ENCODE measurements around the gene DGKH.

DNA sequence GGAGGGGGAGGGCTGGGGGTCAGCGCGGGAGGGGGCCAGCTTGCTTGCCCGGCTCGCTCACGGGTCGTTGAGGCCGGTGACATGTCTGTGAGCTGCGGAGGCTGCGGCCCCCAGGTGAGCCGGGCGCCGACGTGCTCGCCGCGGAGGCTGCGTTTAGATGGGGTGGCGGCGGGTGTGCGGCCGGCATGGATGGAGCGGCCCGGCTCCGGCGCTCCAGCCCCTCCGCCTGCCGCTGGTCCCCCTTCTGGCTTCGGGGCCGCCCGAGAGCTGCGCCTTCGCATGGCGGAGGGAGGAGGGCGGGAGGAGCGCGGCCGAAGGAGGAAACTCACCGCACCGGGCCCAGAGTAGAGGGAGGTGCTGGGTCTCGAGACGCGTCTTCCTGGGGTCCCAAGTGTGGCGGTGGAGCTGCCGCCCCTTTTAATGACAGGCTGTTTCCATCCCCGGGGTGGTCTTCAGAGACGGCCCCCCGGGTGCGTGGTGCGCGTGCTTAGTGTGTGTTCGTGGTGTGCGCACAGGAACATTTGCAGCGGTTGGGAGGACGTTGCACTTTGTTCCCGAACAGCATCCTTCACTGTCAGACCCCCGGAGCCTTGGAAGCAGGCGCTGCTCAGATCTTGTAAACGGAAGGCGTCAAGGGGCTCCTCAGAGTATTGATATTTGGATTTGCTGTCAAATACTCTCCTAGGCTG lies 223.8 kb downstream of the DGKH start, which contains the start of gene AKAP11:
- TF ChIP-seq, protein P1, sequence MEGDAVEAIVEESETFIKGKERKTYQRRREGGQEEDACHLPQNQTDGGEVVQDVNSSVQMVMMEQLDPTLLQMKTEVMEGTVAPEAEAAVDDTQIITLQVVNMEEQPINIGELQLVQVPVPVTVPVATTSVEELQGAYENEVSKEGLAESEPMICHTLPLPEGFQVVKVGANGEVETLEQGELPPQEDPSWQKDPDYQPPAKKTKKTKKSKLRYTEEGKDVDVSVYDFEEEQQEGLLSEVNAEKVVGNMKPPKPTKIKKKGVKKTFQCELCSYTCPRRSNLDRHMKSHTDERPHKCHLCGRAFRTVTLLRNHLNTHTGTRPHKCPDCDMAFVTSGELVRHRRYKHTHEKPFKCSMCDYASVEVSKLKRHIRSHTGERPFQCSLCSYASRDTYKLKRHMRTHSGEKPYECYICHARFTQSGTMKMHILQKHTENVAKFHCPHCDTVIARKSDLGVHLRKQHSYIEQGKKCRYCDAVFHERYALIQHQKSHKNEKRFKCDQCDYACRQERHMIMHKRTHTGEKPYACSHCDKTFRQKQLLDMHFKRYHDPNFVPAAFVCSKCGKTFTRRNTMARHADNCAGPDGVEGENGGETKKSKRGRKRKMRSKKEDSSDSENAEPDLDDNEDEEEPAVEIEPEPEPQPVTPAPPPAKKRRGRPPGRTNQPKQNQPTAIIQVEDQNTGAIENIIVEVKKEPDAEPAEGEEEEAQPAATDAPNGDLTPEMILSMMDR (IDR thresholded peaks at IDR 0.05; ENCODE audit: low read depth, low read length, poor library complexity, severe bottlenecking): no peak
- TF ChIP-seq EZH2phosphoT487 (IDR thresholded peaks at IDR 0.05; ENCODE audit: borderline replicate concordance, low read length): no peak
